ENCODE measurements around the gene PHLDB1.

DNA sequence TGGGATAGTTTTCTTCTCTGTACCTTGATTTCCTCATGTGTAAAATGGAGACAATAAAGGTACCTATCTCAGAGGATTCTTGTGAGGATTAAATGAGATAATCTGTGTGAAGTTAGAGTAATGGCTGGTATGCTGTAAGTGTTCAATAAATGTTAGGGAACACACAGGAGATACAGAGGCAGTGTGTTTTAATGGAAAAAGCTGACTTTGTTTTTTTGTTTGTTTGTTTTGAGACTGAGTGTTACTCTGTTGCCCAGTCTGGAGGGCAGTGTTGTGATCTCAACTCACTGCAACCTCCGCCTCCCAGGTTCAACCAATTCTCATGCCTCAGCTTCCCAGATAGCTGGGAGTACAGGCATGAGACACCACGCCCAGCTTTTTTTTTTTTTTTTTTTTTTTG, 37.7 kb upstream of the PHLDB1 start:
- TF ChIP-seq NRF1 (IDR thresholded peaks at IDR 0.05; ENCODE audit: low read depth, low read length) (no peak), EP300 (IDR thresholded peaks at IDR 0.05; ENCODE audit: borderline replicate concordance in 1 of 2, low read depth in 1 of 2, low read length in 1 of 2) (no peak), RFX5 (IDR thresholded peaks at IDR 0.05; ENCODE audit: low read length) (no peak), FOXJ3 (CRISPR knock-in tag; IDR thresholded peaks at IDR 0.05) (no peak), ELF1 (IDR thresholded peaks at IDR 0.05) (no peak)
- TF ChIP-seq, protein P1, sequence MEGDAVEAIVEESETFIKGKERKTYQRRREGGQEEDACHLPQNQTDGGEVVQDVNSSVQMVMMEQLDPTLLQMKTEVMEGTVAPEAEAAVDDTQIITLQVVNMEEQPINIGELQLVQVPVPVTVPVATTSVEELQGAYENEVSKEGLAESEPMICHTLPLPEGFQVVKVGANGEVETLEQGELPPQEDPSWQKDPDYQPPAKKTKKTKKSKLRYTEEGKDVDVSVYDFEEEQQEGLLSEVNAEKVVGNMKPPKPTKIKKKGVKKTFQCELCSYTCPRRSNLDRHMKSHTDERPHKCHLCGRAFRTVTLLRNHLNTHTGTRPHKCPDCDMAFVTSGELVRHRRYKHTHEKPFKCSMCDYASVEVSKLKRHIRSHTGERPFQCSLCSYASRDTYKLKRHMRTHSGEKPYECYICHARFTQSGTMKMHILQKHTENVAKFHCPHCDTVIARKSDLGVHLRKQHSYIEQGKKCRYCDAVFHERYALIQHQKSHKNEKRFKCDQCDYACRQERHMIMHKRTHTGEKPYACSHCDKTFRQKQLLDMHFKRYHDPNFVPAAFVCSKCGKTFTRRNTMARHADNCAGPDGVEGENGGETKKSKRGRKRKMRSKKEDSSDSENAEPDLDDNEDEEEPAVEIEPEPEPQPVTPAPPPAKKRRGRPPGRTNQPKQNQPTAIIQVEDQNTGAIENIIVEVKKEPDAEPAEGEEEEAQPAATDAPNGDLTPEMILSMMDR (IDR thresholded peaks at IDR 0.05): no peak
- TF ChIP-seq, protein P2, sequence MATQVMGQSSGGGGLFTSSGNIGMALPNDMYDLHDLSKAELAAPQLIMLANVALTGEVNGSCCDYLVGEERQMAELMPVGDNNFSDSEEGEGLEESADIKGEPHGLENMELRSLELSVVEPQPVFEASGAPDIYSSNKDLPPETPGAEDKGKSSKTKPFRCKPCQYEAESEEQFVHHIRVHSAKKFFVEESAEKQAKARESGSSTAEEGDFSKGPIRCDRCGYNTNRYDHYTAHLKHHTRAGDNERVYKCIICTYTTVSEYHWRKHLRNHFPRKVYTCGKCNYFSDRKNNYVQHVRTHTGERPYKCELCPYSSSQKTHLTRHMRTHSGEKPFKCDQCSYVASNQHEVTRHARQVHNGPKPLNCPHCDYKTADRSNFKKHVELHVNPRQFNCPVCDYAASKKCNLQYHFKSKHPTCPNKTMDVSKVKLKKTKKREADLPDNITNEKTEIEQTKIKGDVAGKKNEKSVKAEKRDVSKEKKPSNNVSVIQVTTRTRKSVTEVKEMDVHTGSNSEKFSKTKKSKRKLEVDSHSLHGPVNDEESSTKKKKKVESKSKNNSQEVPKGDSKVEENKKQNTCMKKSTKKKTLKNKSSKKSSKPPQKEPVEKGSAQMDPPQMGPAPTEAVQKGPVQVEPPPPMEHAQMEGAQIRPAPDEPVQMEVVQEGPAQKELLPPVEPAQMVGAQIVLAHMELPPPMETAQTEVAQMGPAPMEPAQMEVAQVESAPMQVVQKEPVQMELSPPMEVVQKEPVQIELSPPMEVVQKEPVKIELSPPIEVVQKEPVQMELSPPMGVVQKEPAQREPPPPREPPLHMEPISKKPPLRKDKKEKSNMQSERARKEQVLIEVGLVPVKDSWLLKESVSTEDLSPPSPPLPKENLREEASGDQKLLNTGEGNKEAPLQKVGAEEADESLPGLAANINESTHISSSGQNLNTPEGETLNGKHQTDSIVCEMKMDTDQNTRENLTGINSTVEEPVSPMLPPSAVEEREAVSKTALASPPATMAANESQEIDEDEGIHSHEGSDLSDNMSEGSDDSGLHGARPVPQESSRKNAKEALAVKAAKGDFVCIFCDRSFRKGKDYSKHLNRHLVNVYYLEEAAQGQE (IDR thresholded peaks at IDR 0.05; ENCODE audit: low read depth, low read length): no peak
- TF ChIP-seq, protein P3, sequence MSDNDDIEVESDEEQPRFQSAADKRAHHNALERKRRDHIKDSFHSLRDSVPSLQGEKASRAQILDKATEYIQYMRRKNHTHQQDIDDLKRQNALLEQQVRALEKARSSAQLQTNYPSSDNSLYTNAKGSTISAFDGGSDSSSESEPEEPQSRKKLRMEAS (IDR thresholded peaks at IDR 0.05; ENCODE audit: low read depth): no peak
- TF ChIP-seq, protein P4, sequence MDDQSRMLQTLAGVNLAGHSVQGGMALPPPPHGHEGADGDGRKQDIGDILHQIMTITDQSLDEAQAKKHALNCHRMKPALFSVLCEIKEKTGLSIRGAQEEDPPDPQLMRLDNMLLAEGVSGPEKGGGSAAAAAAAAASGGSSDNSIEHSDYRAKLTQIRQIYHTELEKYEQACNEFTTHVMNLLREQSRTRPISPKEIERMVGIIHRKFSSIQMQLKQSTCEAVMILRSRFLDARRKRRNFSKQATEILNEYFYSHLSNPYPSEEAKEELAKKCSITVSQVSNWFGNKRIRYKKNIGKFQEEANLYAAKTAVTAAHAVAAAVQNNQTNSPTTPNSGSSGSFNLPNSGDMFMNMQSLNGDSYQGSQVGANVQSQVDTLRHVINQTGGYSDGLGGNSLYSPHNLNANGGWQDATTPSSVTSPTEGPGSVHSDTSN (IDR thresholded peaks at IDR 0.05): no peak

All from SK-N-SH (cell line).